ENCODE measurements around the gene VPS45.

Gene VPS45

GRCh38 chr1:150089846-150090520 lies 22.4 kb downstream of the VPS45 start:
- no peak for TF ChIP-seq CTCF (conservative IDR thresholded peaks at IDR 0.05)

GRCh38 chr1:150092180-150092791 lies 24.7 kb downstream of the VPS45 start:
- no peak overlapping the region for H3K27ac ChIP-seq
- no peak for TF ChIP-seq CTCF (conservative IDR thresholded peaks at IDR 0.05)

More at GRCh38 chr1:150089846-150090520, 22.4 kb downstream of the VPS45 start:
- no peak overlapping the region for H3K27ac ChIP-seq

GRCh38 chr1:150093805-150094204 lies 26.2 kb downstream of the VPS45 start:
- H3K27ac ChIP-seq: no peak overlapping the region
- no peak for TF ChIP-seq CTCF (conservative IDR thresholded peaks at IDR 0.05)

GRCh38 chr1:150094734-150095265 lies 27.2 kb downstream of the VPS45 start:
- no peak for TF ChIP-seq CTCF (conservative IDR thresholded peaks at IDR 0.05)
- no peak overlapping the region for H3K27ac ChIP-seq

GRCh38 chr1:150102986-150103385 lies 35.4 kb downstream of the VPS45 start:
- no peak overlapping the region for H3K27ac ChIP-seq
- no peak for TF ChIP-seq CTCF (conservative IDR thresholded peaks at IDR 0.05)

- H3K27ac ChIP-seq: no peak overlapping the region
- TF ChIP-seq CTCF (conservative IDR thresholded peaks at IDR 0.05): no peak
These were observed 38.8 kb downstream of the VPS45 start for GRCh38 chr1:150106341-150106740.

GRCh38 chr1:150109586-150109985 lies 42.0 kb downstream of the VPS45 start:
- TF ChIP-seq CTCF (conservative IDR thresholded peaks at IDR 0.05): no peak

More at GRCh38 chr1:150109586-150109985, 42.0 kb downstream of the VPS45 start:
- H3K27ac ChIP-seq: no peak overlapping the region

All from VCaP (cell line).